GM19372 (cell line): Measurements from ENCODE around the gene FMOD.
"Not testable (repeated sequence)": the region's sequence is repeated elsewhere in the genome, so short reads cannot be mapped to it uniquely, and the experiment has no call there.

Experiments
- ATAC-seq: cut with Tn5 transposase; IDR thresholded peaks from one replicate; pipeline ENCODE4 v1.9.1; 2021; ENCODE audit warnings: mild to moderate bottlenecking, low read depth, moderate library complexity; ENCODE audit not compliant: unreplicated experiment

The FMOD gene

DNA sequence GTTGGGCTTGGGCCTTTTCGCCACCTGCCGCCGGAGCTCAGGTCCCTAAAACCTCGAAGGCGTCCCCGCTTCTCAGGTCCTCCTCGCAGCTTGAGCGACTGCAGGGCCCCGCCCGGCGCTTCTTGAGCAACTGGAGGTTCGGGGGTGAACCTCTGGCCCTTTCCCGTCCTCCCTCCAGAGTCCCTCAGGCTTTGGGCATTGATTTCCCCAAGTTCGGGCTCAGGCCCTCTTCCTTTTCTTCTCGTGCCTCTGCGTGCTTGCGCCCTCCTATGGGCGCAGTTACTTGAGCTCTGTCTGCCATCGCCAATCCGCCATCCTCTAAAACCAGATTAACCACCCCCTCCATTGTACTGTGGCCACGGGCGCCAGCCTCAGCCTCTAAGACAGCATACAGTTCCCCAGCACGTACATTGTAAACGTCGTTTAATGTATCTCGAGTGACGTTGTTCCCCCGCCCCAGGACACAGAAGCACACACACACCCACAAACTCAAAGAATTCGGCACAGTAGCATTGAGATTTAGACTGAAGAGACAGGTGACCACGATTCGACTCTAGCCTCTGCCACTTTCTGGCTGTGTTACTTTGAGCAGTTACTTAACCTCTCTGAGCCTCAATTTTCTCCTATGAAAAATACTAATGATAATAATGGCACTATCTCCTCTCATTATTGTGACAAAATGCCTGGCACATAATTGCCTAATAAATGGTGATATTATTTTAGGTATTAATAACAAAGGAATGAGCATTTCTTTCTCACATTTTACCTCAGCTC, 23.1 kb downstream of the FMOD start:
- peak; percentile 24 for ATAC-seq

DNA sequence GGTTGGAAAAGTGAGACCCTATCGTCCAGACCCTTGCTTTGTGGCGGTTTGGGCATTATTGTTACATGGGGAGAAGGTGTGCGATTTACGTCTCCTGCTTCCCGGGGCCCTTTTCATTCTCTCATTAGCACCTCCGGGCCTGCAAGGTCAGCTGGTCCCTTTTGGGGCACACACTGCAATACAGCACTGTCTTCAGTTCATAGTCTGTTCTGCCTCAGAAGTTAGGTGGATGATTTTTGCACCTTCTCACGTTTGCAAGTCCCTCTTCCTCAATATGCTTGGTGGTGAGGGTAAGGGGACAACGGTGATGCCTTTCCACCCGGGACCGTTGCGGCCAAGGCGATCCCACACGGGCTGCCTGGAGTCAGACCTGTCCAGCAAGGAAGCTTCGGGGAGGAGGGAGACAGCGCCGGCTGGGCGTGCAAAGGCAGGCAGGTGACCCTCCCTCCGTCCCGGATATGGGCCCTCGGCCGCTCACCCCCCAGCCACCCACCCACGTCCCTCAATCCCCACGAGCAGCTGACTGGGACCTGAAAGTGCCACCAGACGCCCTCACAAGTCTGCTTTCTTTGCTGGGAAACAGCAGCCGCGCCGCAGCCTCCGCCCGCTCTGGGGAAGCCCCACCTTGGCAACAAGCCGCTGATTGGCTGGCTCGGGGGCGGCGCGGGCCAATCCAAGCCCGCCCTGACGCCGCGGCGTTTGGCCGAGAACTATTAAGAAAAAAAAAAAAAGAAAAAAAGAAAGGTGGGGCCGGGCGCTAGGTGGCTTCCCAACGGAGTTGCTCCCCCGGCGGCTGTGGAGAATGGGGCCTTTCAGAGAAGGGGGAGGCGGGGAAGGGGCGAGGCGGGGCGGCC, 23.9 kb downstream of the FMOD start:
- peak; percentile 78 for ATAC-seq

DNA sequence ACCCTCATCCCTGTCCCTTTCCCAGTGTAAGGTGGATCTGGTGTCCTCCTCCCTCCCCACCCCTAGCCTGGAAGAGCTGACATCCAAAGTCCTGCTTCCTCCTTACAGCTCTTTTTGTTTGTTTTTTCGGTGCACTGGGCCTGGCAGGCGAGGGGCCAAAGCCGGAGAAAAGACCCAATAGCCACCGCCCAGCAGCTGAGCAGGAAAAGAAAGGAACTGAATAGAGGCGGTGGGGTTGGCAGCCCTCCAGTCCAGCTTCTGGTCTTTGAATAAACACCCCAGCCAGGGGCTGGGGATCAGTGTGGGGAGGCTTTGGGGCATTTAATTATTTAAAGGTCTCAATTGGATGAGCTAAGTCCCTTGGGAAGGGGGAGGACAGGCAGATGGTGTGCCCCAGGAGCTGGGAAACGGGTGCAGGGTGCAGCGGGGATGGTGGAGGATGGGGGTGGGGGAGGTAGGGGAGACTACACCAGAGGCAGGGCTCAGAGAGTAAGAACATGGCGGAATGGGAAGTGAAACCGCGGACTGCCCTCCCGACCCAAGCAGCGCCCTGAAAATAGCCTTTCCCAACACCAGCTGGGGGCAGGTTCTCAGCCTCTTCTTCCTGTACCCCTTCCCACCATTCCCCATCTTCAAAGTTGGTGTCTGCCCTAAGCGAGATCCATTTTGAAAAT, 25.4 kb downstream of the FMOD start:
- ATAC-seq: no peak

DNA sequence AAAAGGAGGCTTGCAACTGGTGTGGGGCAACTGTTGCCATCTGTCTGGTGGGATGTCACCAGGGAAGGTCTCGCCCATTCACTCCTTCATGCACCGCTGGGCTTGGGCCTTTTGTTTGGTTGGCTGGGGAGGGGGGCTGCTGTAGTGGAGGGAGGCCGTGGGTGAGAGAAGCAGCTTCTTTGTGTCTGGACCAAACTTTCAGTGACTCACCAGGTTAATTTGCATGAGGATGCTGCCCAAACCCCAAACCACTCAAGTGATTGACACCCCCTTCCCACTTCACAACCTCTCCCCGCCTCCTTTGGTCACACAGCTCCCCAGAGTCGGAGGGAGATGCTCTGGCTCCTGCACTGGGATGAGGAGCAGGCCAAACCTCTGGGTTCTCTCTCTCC, 25.9 kb downstream of the FMOD start:
- no peak for ATAC-seq

DNA sequence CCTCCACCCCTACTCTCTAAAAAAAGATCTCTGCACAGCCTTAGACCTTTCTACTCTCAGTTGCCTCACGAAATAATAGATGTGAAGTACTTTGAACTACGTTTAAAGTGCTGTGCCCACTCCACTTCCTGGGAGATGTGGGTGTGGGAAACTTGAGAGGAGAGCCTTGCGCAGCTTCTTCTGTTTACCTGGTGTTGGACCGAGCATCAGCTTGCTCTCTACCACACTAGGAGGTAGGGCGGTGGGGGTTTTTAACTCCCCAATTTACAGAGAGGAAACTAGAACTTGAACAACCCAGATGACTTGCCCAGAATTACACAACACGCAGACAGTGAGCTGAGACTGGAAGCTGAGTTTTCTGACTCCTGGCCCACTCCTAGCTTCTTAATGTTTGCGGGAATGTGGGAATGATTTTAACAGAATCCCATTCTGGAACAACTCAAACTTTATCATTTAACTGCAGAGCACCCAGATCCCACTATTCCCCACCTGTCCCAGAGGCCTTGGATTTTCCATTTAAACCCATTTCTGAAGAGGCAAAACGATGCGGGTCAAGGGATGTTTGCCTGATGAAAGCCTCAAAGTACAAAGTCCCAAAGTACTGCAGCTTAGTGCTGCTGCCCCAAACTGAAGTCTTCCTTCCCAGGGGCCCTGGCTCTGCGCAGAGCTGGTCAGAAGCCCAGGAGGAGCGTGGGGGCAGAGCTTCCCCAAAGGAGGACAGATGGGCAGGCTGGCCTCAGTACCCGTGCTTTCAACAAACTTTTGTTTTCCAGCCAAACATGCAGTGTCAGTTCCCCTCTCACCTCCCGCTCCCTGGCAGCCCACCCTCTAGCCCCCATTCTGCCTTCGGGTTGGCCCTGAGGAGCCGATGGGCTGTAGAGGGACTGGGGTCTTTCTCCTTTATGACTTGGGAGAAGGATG, 26.6 kb downstream of the FMOD start:
- no peak for ATAC-seq

DNA sequence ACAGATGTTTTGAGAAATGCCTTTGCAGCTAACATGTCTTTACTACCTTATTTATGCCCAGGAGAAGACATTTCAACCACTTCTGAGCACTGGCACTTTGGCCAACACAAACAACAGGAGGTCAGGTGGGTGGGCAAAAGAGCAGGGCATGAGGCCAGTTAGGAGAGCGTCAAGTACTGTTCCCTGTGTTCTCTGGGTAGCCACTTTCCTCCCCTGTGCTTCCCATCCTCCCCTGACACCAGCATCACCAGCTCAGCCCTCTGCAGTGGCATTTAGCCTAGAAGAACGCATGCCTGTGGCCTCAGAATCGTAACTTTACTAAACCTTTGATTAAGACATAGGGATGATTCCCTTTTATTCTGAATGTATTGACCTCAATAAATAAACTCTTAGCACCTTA, 27.3 kb downstream of the FMOD start:
- ATAC-seq: no peak

DNA sequence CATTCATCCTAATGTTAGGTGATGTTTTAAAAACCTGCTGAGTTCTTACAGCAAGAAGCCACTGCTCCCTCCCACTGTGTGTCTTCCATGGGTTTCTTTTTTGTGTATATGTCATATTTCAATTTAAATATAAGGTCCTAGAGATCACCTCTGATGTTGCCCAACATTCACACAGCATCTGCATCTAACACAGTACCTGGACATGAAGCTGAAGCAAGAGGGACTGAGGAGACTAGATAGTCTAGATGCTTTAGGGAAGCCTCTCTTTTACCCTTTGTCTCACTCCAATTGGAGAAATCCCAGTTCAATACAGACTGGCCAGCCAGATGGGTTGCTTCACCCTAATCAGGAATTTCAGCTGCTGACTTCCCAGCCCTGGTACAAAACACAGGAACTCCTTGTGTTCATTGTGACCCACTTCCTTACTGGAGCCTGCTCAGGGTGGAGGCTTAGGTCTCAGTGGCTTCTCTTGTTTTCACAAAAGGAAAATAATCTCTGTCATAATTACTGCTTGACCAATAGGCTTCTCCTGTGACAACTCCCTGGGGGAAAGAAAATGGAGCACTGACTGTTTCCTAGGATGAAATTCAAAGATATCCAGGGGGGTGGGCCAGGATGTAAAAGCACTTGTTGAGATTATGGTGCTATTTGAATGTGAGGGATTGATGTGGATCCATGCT, 28.3 kb downstream of the FMOD start:
- ATAC-seq: no peak

DNA sequence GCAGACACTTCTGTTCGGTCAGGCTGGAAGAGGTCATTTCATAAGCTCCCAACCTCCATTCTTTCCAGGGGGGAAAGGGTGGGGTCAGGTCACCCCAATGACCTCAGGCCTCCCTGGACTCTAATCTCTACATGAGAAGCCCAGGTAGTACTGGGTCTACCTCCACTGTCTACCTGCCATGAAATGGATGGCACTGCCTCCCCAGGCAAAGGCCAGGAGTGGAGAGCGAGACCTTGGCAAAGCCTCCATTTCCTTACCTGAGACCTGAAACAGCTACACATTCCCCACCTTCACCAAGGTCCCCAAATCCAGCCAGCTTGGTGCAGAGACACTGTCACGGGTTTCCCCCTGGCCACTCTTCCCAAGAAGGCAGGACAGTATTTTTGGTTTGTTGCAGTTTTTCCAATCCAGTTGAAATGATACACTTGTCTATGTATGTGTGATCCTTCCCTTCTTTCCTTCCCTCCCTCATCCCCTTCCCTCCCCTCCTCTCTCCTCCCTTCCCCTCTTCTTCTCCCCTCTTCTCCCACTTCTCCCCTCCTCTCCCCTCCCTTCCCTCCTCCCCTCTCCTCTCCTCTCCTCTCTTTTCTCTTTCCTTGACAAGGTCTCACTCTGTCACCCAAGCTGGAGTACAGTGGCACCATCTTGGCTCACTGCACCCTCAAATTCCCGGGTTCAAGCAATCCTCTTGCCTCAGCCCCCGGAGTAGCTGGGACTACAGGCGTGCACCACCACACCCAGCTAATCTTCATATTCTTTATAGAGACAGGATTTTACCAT, 29.5 kb downstream of the FMOD start:
- ATAC-seq: no peak

DNA sequence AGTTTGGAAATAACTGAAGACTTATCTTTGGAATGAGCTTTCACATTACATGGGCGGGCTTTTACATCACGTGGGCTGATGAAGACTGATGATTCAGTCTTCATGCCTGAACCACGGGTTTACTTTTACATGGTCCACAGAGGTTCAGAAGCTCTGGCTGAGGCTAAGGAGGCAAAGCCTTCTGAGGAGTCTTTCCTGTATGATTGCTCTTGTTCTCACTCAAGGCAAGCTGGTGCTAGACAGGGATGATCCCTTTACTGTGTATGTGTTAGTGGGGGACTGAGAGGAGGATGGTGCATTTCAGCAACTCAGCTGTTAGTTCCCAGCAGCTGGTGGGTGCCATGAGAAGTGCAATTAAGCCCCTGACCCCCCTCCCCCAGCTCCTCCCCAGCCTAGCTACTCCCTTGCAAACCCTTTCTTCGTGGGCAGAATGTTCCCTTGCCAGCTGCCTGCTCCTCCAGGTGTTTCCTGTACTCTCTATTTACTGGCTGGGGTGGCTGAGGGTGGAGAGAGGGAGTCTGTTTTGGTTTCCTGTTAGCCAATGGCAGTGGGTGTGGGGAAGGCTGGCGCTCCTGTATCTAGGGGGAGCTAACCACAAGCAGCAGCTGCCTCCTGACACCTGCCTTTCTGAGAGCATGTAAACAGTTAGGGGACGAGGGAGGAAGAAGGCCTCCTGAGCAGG, 30.2 kb downstream of the FMOD start:
- ATAC-seq: peak; percentile 71

DNA sequence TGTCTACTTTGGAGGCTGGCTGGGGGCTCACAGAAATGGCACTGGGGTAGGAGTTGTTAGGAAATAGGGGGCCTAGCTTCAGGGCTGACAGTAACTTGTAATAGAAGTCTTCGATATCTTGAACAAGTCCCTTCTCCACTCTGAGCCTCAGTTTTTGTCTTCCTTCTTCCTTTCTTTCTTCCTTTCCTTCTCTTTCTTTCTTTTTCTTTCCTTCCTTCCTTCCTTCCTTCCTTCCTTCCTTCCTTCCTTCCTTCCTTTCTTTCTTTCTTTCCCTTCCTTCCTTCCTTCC, 32.7 kb downstream of the FMOD start:
- no peak for ATAC-seq

DNA sequence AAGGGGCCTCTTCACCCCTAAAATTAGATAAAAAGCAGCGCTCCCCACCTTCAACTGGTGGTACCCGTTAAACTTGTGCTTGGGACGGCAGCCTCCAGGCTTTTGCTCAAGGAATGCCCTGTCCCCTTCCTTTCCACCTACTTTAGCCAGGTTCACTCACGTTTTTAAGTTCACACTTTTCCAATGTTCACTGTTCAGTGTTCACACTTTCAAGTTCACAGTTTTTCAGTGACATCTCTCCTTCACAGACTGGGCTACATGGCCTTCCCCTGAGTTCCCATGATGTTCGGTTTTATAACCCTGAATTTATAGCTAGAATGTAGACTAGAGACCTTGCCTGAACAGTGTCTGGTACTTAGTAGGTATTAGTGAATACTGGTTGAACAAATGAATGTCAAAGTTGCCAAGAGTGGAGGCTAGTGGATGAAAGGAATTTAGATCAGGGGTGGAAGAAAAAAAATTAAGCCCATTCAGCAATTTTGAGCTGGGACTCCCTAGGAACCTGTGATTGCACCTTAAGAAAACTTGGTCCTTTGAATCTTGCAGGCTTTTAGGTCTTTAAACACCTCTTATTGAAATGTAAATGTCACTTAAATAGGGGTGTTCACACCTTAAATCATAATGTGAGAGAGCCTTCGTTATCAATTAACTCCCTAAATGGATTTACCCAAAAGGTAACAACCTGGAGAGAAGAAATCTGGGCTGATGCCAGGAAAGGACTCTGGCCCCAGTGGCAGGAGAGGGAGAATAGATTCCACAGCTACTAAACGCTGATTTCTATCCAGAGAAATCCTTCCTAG, 33.3 kb downstream of the FMOD start:
- no peak for ATAC-seq

DNA sequence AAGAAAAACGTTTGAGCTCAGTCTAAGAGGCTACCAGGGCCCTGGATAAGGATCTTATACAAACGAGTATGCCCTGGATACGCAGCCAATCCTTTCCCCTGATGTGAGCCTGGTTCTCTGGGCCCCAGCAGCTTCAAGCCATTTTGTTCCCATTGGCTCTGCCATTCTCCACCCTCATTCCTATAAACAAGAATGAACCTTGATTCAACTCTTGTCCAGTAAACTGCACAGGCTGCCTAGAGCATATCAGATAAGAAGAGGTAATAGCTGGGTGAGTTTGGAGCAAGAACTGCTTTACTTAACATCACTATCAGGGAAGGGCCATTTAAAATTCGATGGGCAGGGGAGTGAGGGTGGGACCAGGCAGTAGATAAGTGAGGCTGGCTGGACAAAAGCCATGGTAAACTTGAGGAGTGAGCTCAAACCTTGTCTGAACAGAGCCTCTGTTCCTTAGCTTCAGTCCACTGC, 34.3 kb downstream of the FMOD start:
- ATAC-seq: no peak

DNA sequence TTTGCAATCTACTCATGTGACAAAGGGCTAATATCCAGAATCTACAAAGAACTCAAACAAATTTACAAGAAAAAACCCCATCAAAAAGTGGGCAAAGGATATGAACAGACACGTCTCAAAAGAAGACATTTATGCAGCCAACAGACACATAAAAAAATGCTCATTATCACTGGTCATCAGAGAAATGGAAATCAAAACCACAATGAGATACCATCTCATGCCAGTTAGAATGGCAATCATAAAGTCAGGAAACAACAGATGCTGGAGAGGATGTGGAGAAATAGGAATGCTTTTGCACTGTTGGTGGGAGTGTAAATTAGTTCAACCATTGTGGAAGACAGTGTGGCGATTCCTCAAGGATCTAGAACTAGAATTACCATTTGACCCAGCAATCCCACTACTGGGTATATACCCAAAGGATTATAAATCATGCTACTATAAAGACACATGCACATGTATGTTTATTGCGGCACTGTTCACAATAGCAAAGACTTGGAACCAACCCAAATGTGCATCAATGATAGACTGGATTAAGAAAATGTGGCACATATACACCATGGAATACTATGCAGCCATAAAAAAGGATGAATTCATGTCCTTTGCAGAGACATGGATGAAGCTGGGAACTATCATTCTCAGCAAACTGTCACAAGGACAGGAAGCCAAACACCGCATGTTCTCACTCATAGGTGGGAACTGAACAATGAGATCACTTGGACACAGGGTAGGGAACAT, 36.7 kb downstream of the FMOD start:
- ATAC-seq: not testable (repeated sequence)

DNA sequence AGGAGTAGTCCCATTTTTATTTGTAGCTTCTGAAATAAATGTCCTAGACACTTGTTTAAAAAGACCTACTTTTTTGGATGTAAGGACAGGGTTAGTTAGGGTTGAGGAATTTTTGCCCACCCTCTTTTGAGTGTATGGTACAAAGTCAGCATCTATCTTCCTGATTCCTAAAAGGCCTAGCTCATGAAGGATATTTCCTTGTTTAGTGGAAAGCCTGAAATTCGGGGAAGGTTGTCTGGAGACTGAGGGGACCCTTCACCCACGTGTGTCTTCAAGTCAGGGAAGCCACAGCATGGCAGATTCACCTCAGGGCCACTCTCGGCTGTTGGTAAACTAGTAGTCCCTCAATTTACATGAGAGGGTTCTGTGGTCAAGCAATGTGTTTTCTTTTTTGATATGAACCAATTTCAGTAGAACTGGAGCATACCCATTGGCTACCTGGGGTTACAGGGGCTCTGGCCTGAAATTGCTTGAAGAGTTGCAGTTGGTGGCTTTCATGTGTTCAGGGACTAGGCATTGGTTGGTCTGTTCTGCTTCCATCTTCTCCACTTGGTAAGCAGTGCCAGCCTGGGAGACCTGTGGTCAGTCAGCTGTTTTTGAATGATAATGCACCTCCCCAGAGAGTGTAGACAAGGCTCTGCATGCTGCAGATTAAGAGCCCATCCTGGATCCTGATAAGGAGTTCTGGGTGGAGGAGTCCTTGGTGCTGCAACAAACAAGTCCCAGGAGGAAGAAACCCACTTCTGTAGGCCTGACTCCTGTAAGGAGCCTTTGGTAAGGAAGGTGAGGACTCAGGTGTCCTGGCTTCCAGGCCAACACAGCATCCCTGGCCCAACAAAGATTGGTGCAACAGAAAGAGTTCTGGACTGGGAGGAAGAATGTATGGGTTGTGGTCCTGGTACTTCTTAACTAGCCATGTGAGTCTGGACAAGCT, 39.3 kb downstream of the FMOD start:
- ATAC-seq: no peak

DNA sequence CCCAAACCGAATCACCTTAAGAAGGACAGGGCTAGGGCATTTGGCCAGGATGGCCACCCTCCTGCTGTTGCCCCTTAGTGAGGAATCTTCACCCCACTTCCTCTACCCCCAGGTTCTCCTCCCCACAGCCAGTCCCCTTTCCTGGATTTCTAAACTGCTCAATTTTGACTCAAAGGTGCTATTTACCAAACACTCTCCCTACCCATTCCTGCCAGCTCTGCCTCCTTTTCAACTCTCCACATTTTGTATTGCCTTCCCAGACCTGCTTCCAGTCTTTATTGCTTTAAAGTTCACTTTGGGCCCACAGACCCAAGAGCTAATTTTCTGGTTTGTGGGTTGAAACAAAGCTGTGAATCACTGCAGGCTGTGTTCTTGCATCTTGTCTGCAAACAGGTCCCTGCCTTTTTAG, 42.0 kb downstream of the FMOD start:
- no peak for ATAC-seq

DNA sequence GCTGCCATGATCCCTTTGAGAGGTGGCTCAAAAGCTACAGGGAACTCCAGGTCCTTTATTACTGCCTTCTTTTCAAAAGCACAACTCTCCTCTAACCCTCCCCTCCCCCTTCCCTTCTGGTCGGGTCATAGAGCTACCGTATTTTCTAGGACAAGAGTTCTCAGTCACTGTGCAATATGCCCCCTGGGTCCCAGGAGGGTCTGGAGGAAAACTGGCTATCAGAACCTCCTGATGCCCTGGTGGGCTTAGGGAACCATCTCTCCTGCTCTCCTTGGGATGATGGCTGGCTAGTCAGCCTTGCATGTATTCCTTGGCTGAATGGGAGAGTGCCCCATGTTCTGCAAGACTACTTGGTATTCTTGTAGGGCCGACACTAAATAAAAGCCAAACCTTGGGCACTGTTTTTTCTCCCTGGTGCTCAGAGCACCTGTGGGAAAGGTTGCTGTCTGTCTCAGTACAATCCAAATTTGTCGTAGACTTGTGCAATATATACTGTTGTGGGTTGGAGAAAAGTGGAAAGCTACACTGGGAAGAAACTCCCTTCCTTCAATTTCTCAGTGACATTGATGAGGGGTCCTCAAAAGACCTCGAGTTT, 42.5 kb downstream of the FMOD start:
- ATAC-seq: no peak
